Duodenal mucosa (tissue), 2 donors: ENCODE data around the gene RREB1.
A peak's percentile ranks its signal among the peaks of the same experiment; 100 is the strongest.

Source experiments
- H3K27ac ChIP-seq: one replicate; pipeline ENCODE4 v1.7.0; 2013; ENCODE audit warnings: low read depth, low read length
- H3K27me3 ChIP-seq, 2 donors: one replicate each; pipeline ENCODE4 v1.7.0; 2013; ENCODE audit warnings: low read length in 2 of 2, control low read depth in 1 of 2; ENCODE audit not compliant: insufficient read depth in 2 of 2, control insufficient read depth in 1 of 2
- H3K36me3 ChIP-seq, 2 donors: one replicate each; pipeline ENCODE4 v1.7.0; 2013; ENCODE audit warnings: low read length in 2 of 2, control low read depth in 1 of 2; ENCODE audit not compliant: insufficient read depth in 2 of 2, control insufficient read depth in 1 of 2
- H3K4me1 ChIP-seq, 2 donors: one replicate each; pipeline ENCODE4 v1.7.0; 2013; ENCODE audit warnings: low read length in 2 of 2, control low read depth in 1 of 2; ENCODE audit not compliant: insufficient read depth in 2 of 2, control insufficient read depth in 1 of 2
- H3K4me3 ChIP-seq, 2 donors: one replicate each; pipeline ENCODE4 v1.7.0; 2013; ENCODE audit warnings: low read length in 2 of 2, low read depth in 1 of 2
- H3K9ac ChIP-seq, 2 donors: one replicate each; pipeline ENCODE4 v1.7.0; 2013; ENCODE audit warnings: low read length in 2 of 2, low read depth in 1 of 2
- H3K9me3 ChIP-seq, 2 donors: one replicate each; pipeline ENCODE4 v1.7.0; 2013; ENCODE audit warnings: low read length in 2 of 2, control low read depth in 1 of 2; ENCODE audit not compliant: control insufficient read depth in 1 of 2

Gene RREB1

GRCh38 chr6:7164536-7165001 is 56.8 kb downstream of the RREB1 start:
- Histone ChIP-seq H3K36me3 (peaks cover 0 to 4% of the 10 kb centered on the region in 2 donors), H3K4me1 (peaks cover 60 to 66% of the 10 kb centered on the region in 2 donors), H3K9ac (no peak overlapping the region), H3K27ac (no peak overlapping the region), H3K4me3 (no peak overlapping the region), H3K27me3 (no peaks in the 10 kb centered on the region), H3K9me3 (no peaks in the 10 kb centered on the region)

- no peak overlapping the region for H3K9ac ChIP-seq
- H3K27me3 ChIP-seq: no peaks in the 10 kb centered on the region
- H3K27ac ChIP-seq: no peak overlapping the region
- H3K36me3 ChIP-seq: peaks cover 0 to 4% of the 10 kb centered on the region in 2 donors
- no peaks in the 10 kb centered on the region for H3K9me3 ChIP-seq
- no peak overlapping the region for H3K4me3 ChIP-seq
- H3K4me1 ChIP-seq: peaks cover 67% of the 10 kb centered on the region in 2 donors
These were observed 57.5 kb downstream of the RREB1 start for GRCh38 chr6:7165002-7165889.

GRCh38 chr6:7165890-7166267 is 58.1 kb downstream of the RREB1 start:
- no peak overlapping the region for H3K4me3 ChIP-seq
- peak overlapping the region in 1 of 2 donors; percentile 2 for H3K9ac ChIP-seq
- no peaks in the 10 kb centered on the region for H3K9me3 ChIP-seq
- peaks cover 0 to 4% of the 10 kb centered on the region in 2 donors for H3K36me3 ChIP-seq
- H3K4me1 ChIP-seq: peaks cover 70 to 71% of the 10 kb centered on the region in 2 donors
- H3K27ac ChIP-seq: no peak overlapping the region
- no peaks in the 10 kb centered on the region for H3K27me3 ChIP-seq

- Histone ChIP-seq H3K9me3 (no peaks in the 10 kb centered on the region), H3K27ac (peak overlapping the region; percentile 44), H3K4me3 (peak overlapping the region in 1 of 2 donors; percentile 2), H3K36me3 (peaks cover 0 to 4% of the 10 kb centered on the region in 2 donors), H3K27me3 (no peaks in the 10 kb centered on the region), H3K4me1 (peaks cover 71 to 75% of the 10 kb centered on the region in 2 donors), H3K9ac (peak overlapping the region; percentile 2 to 4)
These were observed 58.9 kb downstream of the RREB1 start for GRCh38 chr6:7166410-7167293.

- Histone ChIP-seq H3K4me1 (peaks cover 71 to 82% of the 10 kb centered on the region in 2 donors), H3K27ac (peak overlapping the region; percentile 11), H3K36me3 (peaks cover 0 to 4% of the 10 kb centered on the region in 2 donors), H3K9me3 (no peaks in the 10 kb centered on the region), H3K4me3 (peak overlapping the region in 1 of 2 donors; percentile 1), H3K27me3 (no peaks in the 10 kb centered on the region), H3K9ac (no peak overlapping the region)
These were observed 61.5 kb downstream of the RREB1 start for GRCh38 chr6:7169296-7169721.

- Histone ChIP-seq H3K36me3 (peaks cover 0 to under 1% of the 10 kb centered on the region in 2 donors), H3K4me3 (peak overlapping the region in 1 of 2 donors; percentile 18), H3K27ac (no peak overlapping the region), H3K9me3 (no peaks in the 10 kb centered on the region), H3K4me1 (peaks cover 62 to 74% of the 10 kb centered on the region in 2 donors), H3K27me3 (no peaks in the 10 kb centered on the region), H3K9ac (peak overlapping the region; percentile 11 to 28)
These were observed 62.5 kb downstream of the RREB1 start for GRCh38 chr6:7170117-7170732.

- Histone ChIP-seq H3K4me3 (peak overlapping the region in 1 of 2 donors; percentile 22), H3K36me3 (peaks cover 0 to under 1% of the 10 kb centered on the region in 2 donors), H3K9me3 (no peaks in the 10 kb centered on the region), H3K9ac (no peak overlapping the region), H3K27ac (no peak overlapping the region), H3K4me1 (peaks cover 53 to 65% of the 10 kb centered on the region in 2 donors), H3K27me3 (no peaks in the 10 kb centered on the region)
These were observed 63.4 kb downstream of the RREB1 start for GRCh38 chr6:7171119-7171518.

- H3K9ac ChIP-seq: no peak overlapping the region
- H3K36me3 ChIP-seq: peaks cover 0 to 7% of the 10 kb centered on the region in 2 donors
- peaks cover 47 to 59% of the 10 kb centered on the region in 2 donors for H3K4me1 ChIP-seq
- no peaks in the 10 kb centered on the region for H3K27me3 ChIP-seq
- H3K4me3 ChIP-seq: no peak overlapping the region
- no peak overlapping the region for H3K27ac ChIP-seq
- no peaks in the 10 kb centered on the region for H3K9me3 ChIP-seq
These were observed 64.0 kb downstream of the RREB1 start for GRCh38 chr6:7171733-7172132.

- H3K4me3 ChIP-seq: no peak overlapping the region
- no peaks in the 10 kb centered on the region for H3K27me3 ChIP-seq
- no peak overlapping the region for H3K27ac ChIP-seq
- peaks cover 0 to 12% of the 10 kb centered on the region in 2 donors for H3K36me3 ChIP-seq
- peaks cover 43 to 55% of the 10 kb centered on the region in 2 donors for H3K4me1 ChIP-seq
- H3K9me3 ChIP-seq: no peaks in the 10 kb centered on the region
- no peak overlapping the region for H3K9ac ChIP-seq
These were observed 64.9 kb downstream of the RREB1 start for GRCh38 chr6:7172649-7173048.
